ENCODE measurements around the gene DISC1. TPM values are rescaled to one million over a fixed set of nuclear protein-coding genes. Genes with fewer than 3 reads are reported as not detected.

The DISC1 gene
- total and polyA plus RNA-seq, 2 of the 13 experiments (the other 11 are each of a cell fraction or from before 2014, with no cell fraction given), result 4.2 to 4.6 TPM

GRCh38 chr1:232040260-232040659, 413.7 kb downstream of the DISC1 start (continued):
- TF ChIP-seq, protein P1, sequence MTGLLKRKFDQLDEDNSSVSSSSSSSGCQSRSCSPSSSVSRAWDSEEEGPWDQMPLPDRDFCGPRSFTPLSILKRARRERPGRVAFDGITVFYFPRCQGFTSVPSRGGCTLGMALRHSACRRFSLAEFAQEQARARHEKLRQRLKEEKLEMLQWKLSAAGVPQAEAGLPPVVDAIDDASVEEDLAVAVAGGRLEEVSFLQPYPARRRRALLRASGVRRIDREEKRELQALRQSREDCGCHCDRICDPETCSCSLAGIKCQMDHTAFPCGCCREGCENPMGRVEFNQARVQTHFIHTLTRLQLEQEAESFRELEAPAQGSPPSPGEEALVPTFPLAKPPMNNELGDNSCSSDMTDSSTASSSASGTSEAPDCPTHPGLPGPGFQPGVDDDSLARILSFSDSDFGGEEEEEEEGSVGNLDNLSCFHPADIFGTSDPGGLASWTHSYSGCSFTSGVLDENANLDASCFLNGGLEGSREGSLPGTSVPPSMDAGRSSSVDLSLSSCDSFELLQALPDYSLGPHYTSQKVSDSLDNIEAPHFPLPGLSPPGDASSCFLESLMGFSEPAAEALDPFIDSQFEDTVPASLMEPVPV (CRISPR knock-in tag; IDR thresholded peaks at IDR 0.05), result no peak

- Histone ChIP-seq H3K4me1 (ENCODE audit: insufficient read depth, low read length) (no peaks in the 10 kb centered on the region), H3K9ac (ENCODE audit: insufficient read depth, low read depth, low read length) (no peak overlapping the region), H3K79me2 (ENCODE audit: insufficient read depth, low read length) (no peaks in the 10 kb centered on the region), H4K20me1 (ENCODE audit: insufficient read depth, low read length) (no peaks in the 10 kb centered on the region), H3K36me3 (replicated peaks in 1 of 2; ENCODE audit: control insufficient read depth in 1 of 2, insufficient read depth in 2 of 2, low read length in 2 of 2) (no peaks in the 10 kb centered on the region), H2AFZ (ENCODE audit: low read length) (no peak overlapping the region), H3K9me3 (ENCODE audit: low read length) (no peaks in the 10 kb centered on the region), H3K27me3 (ENCODE audit: control insufficient read depth in 1 of 2, insufficient read depth in 2 of 2, low read length in 2 of 2) (no peaks in the 10 kb centered on the region; a peak in 1 of 5 replicates), H3K4me2 (ENCODE audit: low read depth, low read length) (no peak overlapping the region), H3K27ac (ENCODE audit: extremely low read length, insufficient read depth, low read length) (no peak overlapping the region), H3K4me3 (replicated peaks in 1 of 3; ENCODE audit: insufficient read depth in 1 of 3, low read depth in 2 of 3, low read length in 3 of 3) (no peak overlapping the region)
- in situ Hi-C loops (cut with HindIII; ENCODE audit: extremely low pct_ligation_motif_present, low pct_unique_long_range_greater_than_20kb) (no loop called here), intact Hi-C loops (cut with micrococcal nuclease; ENCODE audit: unreplicated experiment) (no loop called here)
- no TSS peak for BruUV-seq (replicated peaks)
- POLR2A ChIA-PET, result no interaction called here
- CTCF ChIA-PET (ENCODE audit: low intra/inter-chr PET ratio, low total read pairs), result no interaction called here
- ATAC-seq (no peak), FAIRE-seq (no peak), DNase-seq (ENCODE audit: low spot score) (no peak)
- 75% methylated on average over 3 of the region's 3 CpGs for WGBS (ENCODE audit: low lambda C conversion rate)
- no peak for TF ChIP-seq DPF2 (CRISPR knock-in tag; IDR thresholded peaks at IDR 0.05; ENCODE audit: borderline replicate concordance, low read depth)
- TF ChIP-seq ARID2 (CRISPR knock-in tag; IDR thresholded peaks at IDR 0.05; ENCODE audit: borderline replicate concordance), result no peak
- TF ChIP-seq, protein P2, sequence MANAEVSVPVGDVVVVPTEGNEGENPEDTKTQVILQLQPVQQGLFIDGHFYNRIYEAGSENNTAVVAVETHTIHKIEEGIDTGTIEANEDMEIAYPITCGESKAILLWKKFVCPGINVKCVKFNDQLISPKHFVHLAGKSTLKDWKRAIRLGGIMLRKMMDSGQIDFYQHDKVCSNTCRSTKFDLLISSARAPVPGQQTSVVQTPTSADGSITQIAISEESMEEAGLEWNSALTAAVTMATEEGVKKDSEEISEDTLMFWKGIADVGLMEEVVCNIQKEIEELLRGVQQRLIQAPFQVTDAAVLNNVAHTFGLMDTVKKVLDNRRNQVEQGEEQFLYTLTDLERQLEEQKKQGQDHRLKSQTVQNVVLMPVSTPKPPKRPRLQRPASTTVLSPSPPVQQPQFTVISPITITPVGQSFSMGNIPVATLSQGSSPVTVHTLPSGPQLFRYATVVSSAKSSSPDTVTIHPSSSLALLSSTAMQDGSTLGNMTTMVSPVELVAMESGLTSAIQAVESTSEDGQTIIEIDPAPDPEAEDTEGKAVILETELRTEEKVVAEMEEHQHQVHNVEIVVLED (CRISPR knock-in tag; IDR thresholded peaks at IDR 0.05; ENCODE audit: borderline replicate concordance), result no peak
- no peak for TF ChIP-seq NFYC (CRISPR knock-in tag; IDR thresholded peaks at IDR 0.05)
- TF ChIP-seq DRAP1 (CRISPR knock-in tag; IDR thresholded peaks at IDR 0.05), result no peak
- TF ChIP-seq ZNF354B (CRISPR knock-in tag; IDR thresholded peaks at IDR 0.05), result no peak
- TF ChIP-seq KDM2A (CRISPR knock-in tag; IDR thresholded peaks at IDR 0.05; ENCODE audit: borderline replicate concordance, low read depth), result no peak
These were observed 418.1 kb downstream of the DISC1 start for GRCh38 chr1:232044728-232045127.
